ENCODE measurements around the gene ZNF670.

DNA sequence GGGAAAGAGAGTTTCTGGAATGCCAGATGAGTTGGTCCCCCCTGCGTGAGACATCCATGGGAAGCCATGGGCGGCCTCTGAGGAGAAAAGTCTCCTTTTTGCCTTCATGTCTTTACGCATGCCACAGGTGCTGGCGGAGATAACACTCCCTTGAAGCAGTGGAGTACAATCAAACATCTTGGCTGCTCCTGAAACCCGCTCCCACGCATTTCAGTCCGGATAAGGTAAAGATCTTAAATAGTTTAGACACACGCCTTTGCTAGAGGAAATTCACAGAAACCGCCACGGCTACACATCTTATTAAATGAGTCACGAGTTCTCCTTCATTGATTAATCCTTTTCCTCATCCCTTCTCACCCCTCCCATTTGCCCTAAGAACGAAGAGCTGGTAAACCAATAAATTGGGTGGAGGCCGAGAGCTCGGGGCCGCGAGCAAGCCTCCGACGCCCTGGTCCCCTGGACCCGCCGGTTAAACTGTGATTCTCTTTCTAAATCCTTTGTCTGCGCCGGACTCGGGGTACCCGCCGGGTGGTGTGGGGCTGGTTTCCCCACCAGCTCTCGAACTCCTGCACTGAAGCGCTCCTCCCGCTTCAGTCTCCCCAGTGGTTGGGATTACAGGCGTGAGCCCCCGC is 32.1 kb upstream of the ZNF670 start:
- TF ChIP-seq, protein P1, sequence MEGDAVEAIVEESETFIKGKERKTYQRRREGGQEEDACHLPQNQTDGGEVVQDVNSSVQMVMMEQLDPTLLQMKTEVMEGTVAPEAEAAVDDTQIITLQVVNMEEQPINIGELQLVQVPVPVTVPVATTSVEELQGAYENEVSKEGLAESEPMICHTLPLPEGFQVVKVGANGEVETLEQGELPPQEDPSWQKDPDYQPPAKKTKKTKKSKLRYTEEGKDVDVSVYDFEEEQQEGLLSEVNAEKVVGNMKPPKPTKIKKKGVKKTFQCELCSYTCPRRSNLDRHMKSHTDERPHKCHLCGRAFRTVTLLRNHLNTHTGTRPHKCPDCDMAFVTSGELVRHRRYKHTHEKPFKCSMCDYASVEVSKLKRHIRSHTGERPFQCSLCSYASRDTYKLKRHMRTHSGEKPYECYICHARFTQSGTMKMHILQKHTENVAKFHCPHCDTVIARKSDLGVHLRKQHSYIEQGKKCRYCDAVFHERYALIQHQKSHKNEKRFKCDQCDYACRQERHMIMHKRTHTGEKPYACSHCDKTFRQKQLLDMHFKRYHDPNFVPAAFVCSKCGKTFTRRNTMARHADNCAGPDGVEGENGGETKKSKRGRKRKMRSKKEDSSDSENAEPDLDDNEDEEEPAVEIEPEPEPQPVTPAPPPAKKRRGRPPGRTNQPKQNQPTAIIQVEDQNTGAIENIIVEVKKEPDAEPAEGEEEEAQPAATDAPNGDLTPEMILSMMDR (IDR thresholded peaks at IDR 0.05 in 8 of 11, conservative IDR thresholded peaks at IDR 0.05 in 3 of 11): no peak
- no peak for TF ChIP-seq POLR2A (IDR thresholded peaks at IDR 0.05)

Measured in spleen (tissue), 7 donors.